ENCODE measurements around the gene TRIP4. TPM values are rescaled to one million over a fixed set of nuclear protein-coding genes. Genes with fewer than 3 reads are reported as not detected.

The TRIP4 gene
- total and polyA plus RNA-seq, 9 of the 15 experiments (the other 6 are each of a cell fraction or from before 2014, with no cell fraction given): 7.6 to 23.3 (median 16.7) TPM

GRCh38 chr15:64461721-64462162 lies 74.1 kb downstream of the TRIP4 start (continued):
- TF ChIP-seq ZNF3 (CRISPR knock-in tag; IDR thresholded peaks at IDR 0.05): no peak
- TF ChIP-seq PTRF (tag; IDR thresholded peaks at IDR 0.05): no peak
- TF ChIP-seq KHSRP (IDR thresholded peaks at IDR 0.05): 0 out of 2 replicates have a peak, but pooled peaks have one; percentile 17
- TF ChIP-seq TBP (optimal IDR thresholded peaks at IDR 0.05; ENCODE audit: low read depth, low read length): peak; percentile 65
- TF ChIP-seq RERE (CRISPR knock-in tag; IDR thresholded peaks at IDR 0.05; ENCODE audit: borderline replicate concordance): no peak
- TF ChIP-seq ZNF217 (CRISPR knock-in tag; IDR thresholded peaks at IDR 0.05): no peak
- no peak for TF ChIP-seq ZNF561 (CRISPR knock-in tag; conservative IDR thresholded peaks at IDR 0.05)
- TF ChIP-seq MLLT1 (IDR thresholded peaks at IDR 0.05): no peak
- no peak for TF ChIP-seq ZNF668 (CRISPR knock-in tag; IDR thresholded peaks at IDR 0.05)
- peak; percentile 58; the same call in 1 of the 2 replicates for TF ChIP-seq NFE2 (IDR thresholded peaks at IDR 0.05; ENCODE audit: low read depth)
- TF ChIP-seq STAT5A (IDR thresholded peaks at IDR 0.05; ENCODE audit: borderline replicate concordance, low read length): peak; percentile 62; the same call in 1 of the 2 replicates
- no peak for TF ChIP-seq BRF1 (IDR thresholded peaks at IDR 0.05; ENCODE audit: borderline replicate concordance, extremely low read depth, insufficient read length)
- no peak; the same call in 1 of the 2 replicates for TF ChIP-seq NCOA1 (IDR thresholded peaks at IDR 0.05; ENCODE audit: low read depth)
- no peak for TF ChIP-seq ZEB2 (IDR thresholded peaks at IDR 0.05)
- peak; percentile 37; the same call in 1 of the 2 replicates for TF ChIP-seq EGR1 (conservative IDR thresholded peaks at IDR 0.05)
- 0 out of 2 replicates have a peak, but pooled peaks have one; percentile 57 for TF ChIP-seq ZBED1 (IDR thresholded peaks at IDR 0.05)
- no peak for TF ChIP-seq ELF1 (tag; IDR thresholded peaks at IDR 0.05)
- 0 out of 2 replicates have a peak, but pooled peaks have one; percentile 22 for TF ChIP-seq MTA1 (IDR thresholded peaks at IDR 0.05; ENCODE audit: borderline replicate concordance)
- TF ChIP-seq ZFX (CRISPR knock-in tag; IDR thresholded peaks at IDR 0.05): no peak; the same call in 1 of the 2 replicates
- no peak for TF ChIP-seq IRF1 (CRISPR knock-in tag; IDR thresholded peaks at IDR 0.05; ENCODE audit: borderline replicate concordance)
- no peak for TF ChIP-seq ZNF696 (CRISPR knock-in tag; conservative IDR thresholded peaks at IDR 0.05)
- 0 out of 2 replicates have a peak, but pooled peaks have one; percentile 57 for TF ChIP-seq DMBX1 (CRISPR knock-in tag; IDR thresholded peaks at IDR 0.05; ENCODE audit: borderline replicate concordance)
- peak; percentile 65; the same call in 1 of the 2 replicates for TF ChIP-seq FOXM1 (IDR thresholded peaks at IDR 0.05; ENCODE audit: low read depth)
- TF ChIP-seq FOXM1 (CRISPR knock-in tag; IDR thresholded peaks at IDR 0.05; ENCODE audit: low read depth): no peak
- no peak for TF ChIP-seq LCOR (CRISPR knock-in tag; IDR thresholded peaks at IDR 0.05)

Data from K562 (cell line).